ENCODE measurements around the gene RPRD1B.

GRCh38 chr20:38129893-38130609 is 96.5 kb downstream of the RPRD1B start:
- no peak for TF ChIP-seq CTCF (IDR thresholded peaks at IDR 0.05)
- TF ChIP-seq POLR2A (IDR thresholded peaks at IDR 0.05), result no peak
